Measurements from ENCODE around the gene PLCB1. TPM values are rescaled to one million over a fixed set of nuclear protein-coding genes. Genes with fewer than 3 reads are reported as not detected.

PLCB1 gene
- total RNA-seq, 1 experiment from 2014 or later = 6.0 TPM

DNA sequence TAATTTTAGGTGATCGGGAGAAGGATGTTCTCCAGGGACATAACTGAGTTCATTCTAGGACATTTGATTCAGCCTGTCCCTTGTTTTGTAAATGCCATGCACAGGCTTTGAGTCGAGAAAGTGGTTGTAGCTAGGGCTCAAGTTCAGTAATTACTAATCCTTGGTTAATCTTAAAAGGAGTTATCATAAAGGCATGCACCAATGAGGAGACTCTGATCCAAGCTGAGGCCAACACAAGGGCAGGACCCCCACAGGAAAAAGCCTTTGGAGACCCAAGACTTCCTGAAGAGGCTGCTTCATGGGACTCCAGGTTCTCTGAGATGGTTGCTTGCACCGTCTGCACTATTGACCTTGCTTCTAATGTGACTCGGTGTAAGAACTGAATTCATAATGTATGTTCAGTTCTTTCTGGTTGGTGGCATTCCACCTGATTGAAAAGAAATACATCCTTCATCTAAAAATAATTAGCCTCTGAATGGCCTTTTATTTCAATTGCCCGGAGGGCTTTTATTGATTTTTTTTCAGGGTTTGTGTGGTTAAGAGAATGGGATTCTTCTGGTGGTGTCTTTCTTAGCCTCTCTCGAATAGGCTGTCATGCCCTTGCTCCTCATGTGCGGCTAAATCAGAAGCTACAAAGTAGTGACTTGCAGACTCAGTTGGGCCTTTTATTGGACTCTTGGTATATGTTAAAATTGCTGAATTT lies 735.1 kb downstream of the PLCB1 start:
- H3K36me3 Mint-ChIP-seq (ENCODE audit: insufficient read depth, unreplicated experiment) = no peaks in the 10 kb centered on the region
- H3K27me3 Mint-ChIP-seq (ENCODE audit: unreplicated experiment) = no peaks in the 10 kb centered on the region
- H3K4me3 Mint-ChIP-seq (ENCODE audit: low read depth, unreplicated experiment) = no peak overlapping the region
- intact Hi-C loops (cut with micrococcal nuclease; ENCODE audit: unreplicated experiment) = no loop called here
- no TSS peak for BruUV-seq (replicated peaks)
- H3K9me3 Mint-ChIP-seq (ENCODE audit: low read depth, unreplicated experiment) = no peaks in the 10 kb centered on the region
- H3K27ac Mint-ChIP-seq (ENCODE audit: unreplicated experiment) = no peak overlapping the region
- DNase-seq = peak; percentile 10
- H3K4me1 Mint-ChIP-seq (ENCODE audit: low read depth, unreplicated experiment) = peaks cover 21% of the 10 kb centered on the region
- CTCF ChIA-PET = no interaction called here
- TF ChIP-seq, protein P1, sequence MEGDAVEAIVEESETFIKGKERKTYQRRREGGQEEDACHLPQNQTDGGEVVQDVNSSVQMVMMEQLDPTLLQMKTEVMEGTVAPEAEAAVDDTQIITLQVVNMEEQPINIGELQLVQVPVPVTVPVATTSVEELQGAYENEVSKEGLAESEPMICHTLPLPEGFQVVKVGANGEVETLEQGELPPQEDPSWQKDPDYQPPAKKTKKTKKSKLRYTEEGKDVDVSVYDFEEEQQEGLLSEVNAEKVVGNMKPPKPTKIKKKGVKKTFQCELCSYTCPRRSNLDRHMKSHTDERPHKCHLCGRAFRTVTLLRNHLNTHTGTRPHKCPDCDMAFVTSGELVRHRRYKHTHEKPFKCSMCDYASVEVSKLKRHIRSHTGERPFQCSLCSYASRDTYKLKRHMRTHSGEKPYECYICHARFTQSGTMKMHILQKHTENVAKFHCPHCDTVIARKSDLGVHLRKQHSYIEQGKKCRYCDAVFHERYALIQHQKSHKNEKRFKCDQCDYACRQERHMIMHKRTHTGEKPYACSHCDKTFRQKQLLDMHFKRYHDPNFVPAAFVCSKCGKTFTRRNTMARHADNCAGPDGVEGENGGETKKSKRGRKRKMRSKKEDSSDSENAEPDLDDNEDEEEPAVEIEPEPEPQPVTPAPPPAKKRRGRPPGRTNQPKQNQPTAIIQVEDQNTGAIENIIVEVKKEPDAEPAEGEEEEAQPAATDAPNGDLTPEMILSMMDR (IDR thresholded peaks at IDR 0.05; ENCODE audit: unreplicated experiment) = no peak

DNA sequence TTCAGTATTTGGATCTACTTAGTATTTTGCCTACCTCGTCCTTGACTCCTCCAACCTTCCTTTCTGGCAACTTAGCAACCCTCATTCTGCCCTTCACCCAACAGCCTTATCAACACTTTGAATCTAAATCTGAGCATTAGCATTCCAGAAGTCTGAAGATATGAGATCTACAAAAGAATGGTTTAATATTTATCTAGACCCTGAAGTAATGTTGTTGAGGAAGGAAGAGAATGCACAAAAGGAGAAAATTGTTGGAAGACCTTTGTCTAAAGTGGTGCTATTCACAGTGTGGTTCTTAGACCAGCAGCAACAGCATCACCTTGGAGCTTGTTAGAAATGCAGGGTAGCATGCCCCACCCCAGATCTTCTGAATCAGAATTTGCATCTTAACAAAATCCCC lies 738.6 kb downstream of the PLCB1 start:
- H3K9me3 Mint-ChIP-seq (ENCODE audit: low read depth, unreplicated experiment) = no peaks in the 10 kb centered on the region
- TF ChIP-seq, protein P1 (IDR thresholded peaks at IDR 0.05; ENCODE audit: unreplicated experiment) = no peak
- no peak for DNase-seq
- CTCF ChIA-PET = no interaction called here
- no peak overlapping the region for H3K27ac Mint-ChIP-seq (ENCODE audit: unreplicated experiment)
- intact Hi-C loops (cut with micrococcal nuclease; ENCODE audit: unreplicated experiment) = no loop called here
- BruUV-seq (replicated peaks) = no TSS peak
- H3K4me3 Mint-ChIP-seq (ENCODE audit: low read depth, unreplicated experiment) = no peak overlapping the region
- H3K27me3 Mint-ChIP-seq (ENCODE audit: unreplicated experiment) = no peaks in the 10 kb centered on the region
- no peaks in the 10 kb centered on the region for H3K36me3 Mint-ChIP-seq (ENCODE audit: insufficient read depth, unreplicated experiment)
- H3K4me1 Mint-ChIP-seq (ENCODE audit: low read depth, unreplicated experiment) = peaks cover 21% of the 10 kb centered on the region

DNA sequence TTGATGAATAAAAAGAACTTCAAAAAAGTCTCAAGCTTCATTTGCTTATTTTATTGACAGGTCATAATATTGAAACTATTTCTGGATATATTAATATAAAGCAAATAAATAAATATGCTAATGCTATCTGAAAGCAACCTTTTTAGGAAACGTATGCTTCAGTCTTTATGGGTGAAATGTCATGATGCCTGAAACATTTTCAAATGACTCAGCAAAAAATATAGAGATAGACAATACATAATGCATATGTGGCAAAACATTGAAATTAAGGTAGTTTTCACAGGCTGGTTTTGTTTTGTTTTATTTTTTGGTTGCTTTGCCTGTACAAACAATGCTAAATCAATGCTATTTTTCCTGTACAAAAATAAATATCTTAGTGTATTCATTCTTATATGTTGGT lies 742.4 kb downstream of the PLCB1 start:
- BruUV-seq (replicated peaks) = no TSS peak
- H3K27ac Mint-ChIP-seq (ENCODE audit: unreplicated experiment) = no peak overlapping the region
- CTCF ChIA-PET = no interaction called here

DNA sequence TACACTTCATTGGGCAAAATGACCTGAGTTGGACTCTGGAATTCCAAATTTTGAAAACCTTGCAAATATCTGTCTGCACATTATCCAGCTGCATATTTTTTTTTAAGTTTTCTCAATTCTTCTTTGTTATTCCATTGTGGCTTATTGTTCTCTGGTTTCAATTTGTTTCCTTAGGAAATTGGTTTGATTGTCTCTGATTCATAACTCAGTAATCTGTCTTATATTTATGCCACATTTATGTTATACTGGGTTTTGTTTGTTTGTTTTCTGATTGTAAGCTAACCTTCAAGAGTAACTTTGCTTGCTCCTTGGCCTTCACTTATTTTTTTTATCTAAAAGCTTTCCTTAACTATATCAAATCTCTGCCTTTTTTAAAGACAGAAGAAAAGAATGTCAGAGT lies 743.5 kb downstream of the PLCB1 start:
- CTCF ChIA-PET = no interaction called here
- Mint-ChIP-seq H3K4me1 (ENCODE audit: low read depth, unreplicated experiment) (peaks cover 16% of the 10 kb centered on the region), H3K9me3 (ENCODE audit: low read depth, unreplicated experiment) (no peaks in the 10 kb centered on the region), H3K27ac (ENCODE audit: unreplicated experiment) (no peak overlapping the region), H3K36me3 (ENCODE audit: insufficient read depth, unreplicated experiment) (no peaks in the 10 kb centered on the region), H3K27me3 (ENCODE audit: unreplicated experiment) (no peaks in the 10 kb centered on the region), H3K4me3 (ENCODE audit: low read depth, unreplicated experiment) (no peak overlapping the region)
- intact Hi-C loops (cut with micrococcal nuclease; ENCODE audit: unreplicated experiment) = no loop called here
- TF ChIP-seq, protein P1 (IDR thresholded peaks at IDR 0.05; ENCODE audit: unreplicated experiment) = no peak
- DNase-seq = no peak
- no TSS peak for BruUV-seq (replicated peaks)

More for the DNA sequence above, 742.4 kb downstream of the PLCB1 start:
- intact Hi-C loops (cut with micrococcal nuclease; ENCODE audit: unreplicated experiment) = no loop called here
- Mint-ChIP-seq H3K36me3 (ENCODE audit: insufficient read depth, unreplicated experiment) (no peaks in the 10 kb centered on the region), H3K4me1 (ENCODE audit: low read depth, unreplicated experiment) (peaks cover 27% of the 10 kb centered on the region), H3K27me3 (ENCODE audit: unreplicated experiment) (no peaks in the 10 kb centered on the region), H3K9me3 (ENCODE audit: low read depth, unreplicated experiment) (no peaks in the 10 kb centered on the region), H3K4me3 (ENCODE audit: low read depth, unreplicated experiment) (no peak overlapping the region)
- TF ChIP-seq, protein P1 (IDR thresholded peaks at IDR 0.05; ENCODE audit: unreplicated experiment) = no peak
- no peak for DNase-seq

All from Calu3 (cell line).